Duodenal mucosa (tissue), 2 donors: ENCODE results near the gene BAIAP3.
A peak's percentile ranks its signal among the peaks of the same experiment; 100 is the strongest.

Experiments
- H3K27ac ChIP-seq: one replicate; pipeline ENCODE4 v1.7.0; 2013; ENCODE audit warnings: low read depth, low read length
- H3K27me3 ChIP-seq, 2 donors: one replicate each; pipeline ENCODE4 v1.7.0; 2013; ENCODE audit warnings: low read length in 2 of 2, control low read depth in 1 of 2; ENCODE audit not compliant: insufficient read depth in 2 of 2, control insufficient read depth in 1 of 2
- H3K36me3 ChIP-seq, 2 donors: one replicate each; pipeline ENCODE4 v1.7.0; 2013; ENCODE audit warnings: low read length in 2 of 2, control low read depth in 1 of 2; ENCODE audit not compliant: insufficient read depth in 2 of 2, control insufficient read depth in 1 of 2
- H3K4me1 ChIP-seq, 2 donors: one replicate each; pipeline ENCODE4 v1.7.0; 2013; ENCODE audit warnings: low read length in 2 of 2, control low read depth in 1 of 2; ENCODE audit not compliant: insufficient read depth in 2 of 2, control insufficient read depth in 1 of 2
- H3K4me3 ChIP-seq, 2 donors: one replicate each; pipeline ENCODE4 v1.7.0; 2013; ENCODE audit warnings: low read length in 2 of 2, low read depth in 1 of 2
- H3K9ac ChIP-seq, 2 donors: one replicate each; pipeline ENCODE4 v1.7.0; 2013; ENCODE audit warnings: low read length in 2 of 2, low read depth in 1 of 2
- H3K9me3 ChIP-seq, 2 donors: one replicate each; pipeline ENCODE4 v1.7.0; 2013; ENCODE audit warnings: low read length in 2 of 2, control low read depth in 1 of 2; ENCODE audit not compliant: control insufficient read depth in 1 of 2

The BAIAP3 gene

GRCh38 chr16:1333149-1333812, at the start of gene BAIAP3:
TSS of gene BAIAP3 (plus strand) at chr16:1333645. CDS start at chr16:1338550, 4,905 bp downstream.
- Histone ChIP-seq H3K27me3 (peaks cover 45 to 47% of the 10 kb centered on the region in 2 donors), H3K4me3 (peak within 1 kb of the TSS in 1 of 2 donors; percentile 58), H3K36me3 (no peaks in the 10 kb centered on the region), H3K9ac (no peak within 1 kb of the TSS), H3K4me1 (peaks cover 10 to 17% of the 10 kb centered on the region in 2 donors), H3K27ac (no peak within 1 kb of the TSS), H3K9me3 (peaks cover 2 to 4% of the 10 kb centered on the region in 2 donors)

- no peak overlapping the region for H3K9ac ChIP-seq
- no peaks in the 10 kb centered on the region for H3K36me3 ChIP-seq
- no peaks in the 10 kb centered on the region for H3K9me3 ChIP-seq
- H3K27me3 ChIP-seq = peaks cover 14 to 27% of the 10 kb centered on the region in 2 donors
- H3K4me3 ChIP-seq = no peak overlapping the region
- H3K4me1 ChIP-seq = peaks cover 0 to 7% of the 10 kb centered on the region in 2 donors
- H3K27ac ChIP-seq = no peak overlapping the region
Measured at GRCh38 chr16:1283996-1284616, 49.3 kb upstream of the BAIAP3 start.

- Histone ChIP-seq H3K27ac (no peak overlapping the region), H3K9ac (no peak overlapping the region), H3K4me3 (no peak overlapping the region), H3K27me3 (peaks cover 20 to 31% of the 10 kb centered on the region in 2 donors), H3K9me3 (no peaks in the 10 kb centered on the region), H3K36me3 (no peaks in the 10 kb centered on the region), H3K4me1 (peaks cover 0 to 8% of the 10 kb centered on the region in 2 donors)
Measured at GRCh38 chr16:1285669-1286512, 47.6 kb upstream of the BAIAP3 start.

- Histone ChIP-seq H3K4me1 (peaks cover 0 to 15% of the 10 kb centered on the region in 2 donors), H3K27me3 (peaks cover 20 to 31% of the 10 kb centered on the region in 2 donors), H3K9ac (no peak overlapping the region), H3K36me3 (no peaks in the 10 kb centered on the region), H3K4me3 (no peak overlapping the region), H3K9me3 (no peaks in the 10 kb centered on the region), H3K27ac (no peak overlapping the region)
Measured at GRCh38 chr16:1286513-1287094, 46.8 kb upstream of the BAIAP3 start.

- H3K4me1 ChIP-seq = peaks cover 0 to 15% of the 10 kb centered on the region in 2 donors
- no peak overlapping the region for H3K27ac ChIP-seq
- no peak overlapping the region for H3K4me3 ChIP-seq
- no peaks in the 10 kb centered on the region for H3K36me3 ChIP-seq
- peaks cover 20 to 30% of the 10 kb centered on the region in 2 donors for H3K27me3 ChIP-seq
- H3K9ac ChIP-seq = no peak overlapping the region
- no peaks in the 10 kb centered on the region for H3K9me3 ChIP-seq
Measured at GRCh38 chr16:1287982-1288670, 45.3 kb upstream of the BAIAP3 start.

GRCh38 chr16:1288813-1289476, 44.5 kb upstream of the BAIAP3 start:
- Histone ChIP-seq H3K9me3 (no peaks in the 10 kb centered on the region), H3K4me3 (no peak overlapping the region), H3K36me3 (no peaks in the 10 kb centered on the region), H3K27ac (no peak overlapping the region), H3K27me3 (peaks cover 20 to 30% of the 10 kb centered on the region in 2 donors), H3K9ac (no peak overlapping the region), H3K4me1 (peaks cover 0 to 15% of the 10 kb centered on the region in 2 donors)

- no peak overlapping the region for H3K4me3 ChIP-seq
- H3K9me3 ChIP-seq = no peaks in the 10 kb centered on the region
- H3K36me3 ChIP-seq = no peaks in the 10 kb centered on the region
- H3K27me3 ChIP-seq = peaks cover 20 to 30% of the 10 kb centered on the region in 2 donors
- peaks cover 0 to 15% of the 10 kb centered on the region in 2 donors for H3K4me1 ChIP-seq
- H3K27ac ChIP-seq = no peak overlapping the region
- H3K9ac ChIP-seq = no peak overlapping the region
Measured at GRCh38 chr16:1289477-1289866, 44.0 kb upstream of the BAIAP3 start.

GRCh38 chr16:1290063-1290501, 43.4 kb upstream of the BAIAP3 start:
- H3K27me3 ChIP-seq = peaks cover 20 to 30% of the 10 kb centered on the region in 2 donors
- H3K9me3 ChIP-seq = no peaks in the 10 kb centered on the region
- no peak overlapping the region for H3K9ac ChIP-seq
- no peak overlapping the region for H3K4me3 ChIP-seq
- H3K4me1 ChIP-seq = peaks cover 0 to 15% of the 10 kb centered on the region in 2 donors
- H3K27ac ChIP-seq = no peak overlapping the region
- H3K36me3 ChIP-seq = no peaks in the 10 kb centered on the region
